GM10266 (cell line): Measurements from ENCODE around the gene OVOL3.

ENCODE experiments used
- DNase-seq: peaks from one replicate; pipeline ENCODE4 v3.0.0; 2012; ENCODE audit errors: extremely low spot score
- CTCF ChIP-seq: IDR thresholded peaks from 2 replicates; pipeline ENCODE4 v1.5.1; 2012; ENCODE audit warnings: mild to moderate bottlenecking, low read depth; ENCODE audit not compliant: control insufficient read depth, insufficient read depth; ENCODE audit errors: missing control alignments

Gene OVOL3

GRCh38 chr19:36101550-36102327 is 9.2 kb upstream of the OVOL3 start:
- TF ChIP-seq CTCF = no peak
- no peak for DNase-seq

GRCh38 chr19:36103040-36103626 is 7.8 kb upstream of the OVOL3 start:
- DNase-seq = no peak
- TF ChIP-seq CTCF = no peak

- TF ChIP-seq CTCF = no peak
- no peak for DNase-seq
Observed at GRCh38 chr19:36103842-36104552, 6.9 kb upstream of the OVOL3 start.

GRCh38 chr19:36106441-36106840 is 4.5 kb upstream of the OVOL3 start:
- TF ChIP-seq CTCF = no peak
- DNase-seq = no peak

- no peak for DNase-seq
- TF ChIP-seq CTCF = no peak
Observed at GRCh38 chr19:36106991-36107390, 4.0 kb upstream of the OVOL3 start.

GRCh38 chr19:36108684-36109083 is 2.3 kb upstream of the OVOL3 start:
- TF ChIP-seq CTCF = no peak
- DNase-seq = no peak

- no peak for TF ChIP-seq CTCF
- no peak for DNase-seq
Observed at GRCh38 chr19:36111200-36111539, 227 bp downstream of the OVOL3 start.
